CD4-positive, alpha-beta T cell treated with Interleukin-6 for 4 hours (primary cell): ENCODE results near the gene GPX4.

Experiments
- DNase-seq: peaks from one replicate; pipeline ENCODE4 v3.0.0-alpha.2; 2020; ENCODE audit warnings: mixed read lengths

The GPX4 gene

GRCh38 chr19:1068009-1069001, 35.5 kb upstream of the GPX4 start:
- DNase-seq = peak; percentile 88

- peak; percentile 89 for DNase-seq
These were observed 34.6 kb upstream of the GPX4 start for GRCh38 chr19:1069009-1069779.

GRCh38 chr19:1070576-1070930, 33.2 kb upstream of the GPX4 start:
- no peak for DNase-seq

GRCh38 chr19:1070931-1071791, 32.6 kb upstream of the GPX4 start:
- DNase-seq = no peak

GRCh38 chr19:1072371-1073015, 31.3 kb upstream of the GPX4 start:
- no peak for DNase-seq

- DNase-seq = peak; percentile 28
These were observed 30.5 kb upstream of the GPX4 start for GRCh38 chr19:1073063-1073955.

- DNase-seq = peak; percentile 10
These were observed 29.8 kb upstream of the GPX4 start for GRCh38 chr19:1073956-1074517.

- peak; percentile 99 for DNase-seq
These were observed 29.1 kb upstream of the GPX4 start for GRCh38 chr19:1074544-1075283.

- no peak for DNase-seq
These were observed 27.8 kb upstream of the GPX4 start for GRCh38 chr19:1076046-1076386.

GRCh38 chr19:1076951-1077350, 26.8 kb upstream of the GPX4 start:
- DNase-seq = peak; percentile 97

- peak; percentile 86 for DNase-seq
These were observed 24.2 kb upstream of the GPX4 start for GRCh38 chr19:1079566-1080111.

- DNase-seq = no peak
These were observed 23.2 kb upstream of the GPX4 start for GRCh38 chr19:1080360-1081161.

GRCh38 chr19:1081301-1082164, 22.3 kb upstream of the GPX4 start:
- DNase-seq = peak; percentile 13

- DNase-seq = peak; percentile 84
These were observed 21.4 kb upstream of the GPX4 start for GRCh38 chr19:1082165-1082927.

- DNase-seq = peak; percentile 5
These were observed 20.6 kb upstream of the GPX4 start for GRCh38 chr19:1082928-1083816.
